HG03175 (cell line): Measurements from ENCODE around the gene RPL32.
"Not testable (repeated sequence)": the region's sequence is repeated elsewhere in the genome, so short reads cannot be mapped to it uniquely, and the experiment has no call there.

Experiments
- ATAC-seq: cut with Tn5 transposase; IDR thresholded peaks from one replicate; pipeline ENCODE4 v1.9.1; 2021; ENCODE audit warnings: mild to moderate bottlenecking, moderate library complexity; ENCODE audit not compliant: unreplicated experiment

The RPL32 gene

GRCh38 chr3:12868039-12869034, 27.0 kb upstream of the RPL32 start:
- peak; percentile 54 for ATAC-seq

- no peak for ATAC-seq
Measured at GRCh38 chr3:12866836-12867235, 25.5 kb upstream of the RPL32 start.

- no peak for ATAC-seq
Measured at GRCh38 chr3:12865271-12865670, 23.9 kb upstream of the RPL32 start.

- no peak for ATAC-seq
Measured at GRCh38 chr3:12862387-12862786, 21.0 kb upstream of the RPL32 start.

GRCh38 chr3:12861611-12862010, 20.2 kb upstream of the RPL32 start:
- no peak for ATAC-seq

- ATAC-seq = no peak
Measured at GRCh38 chr3:12859840-12860239, 18.5 kb upstream of the RPL32 start.

- no peak for ATAC-seq
Measured at GRCh38 chr3:12856626-12857025, 15.3 kb upstream of the RPL32 start.

GRCh38 chr3:12854565-12854964, 13.2 kb upstream of the RPL32 start:
- no peak for ATAC-seq

- not testable (repeated sequence) for ATAC-seq
Measured at GRCh38 chr3:12853847-12854246, 12.5 kb upstream of the RPL32 start.

- no peak for ATAC-seq
Measured at GRCh38 chr3:12852201-12852600, 10.8 kb upstream of the RPL32 start.

- ATAC-seq = no peak
Measured at GRCh38 chr3:12845811-12846210, 4.4 kb upstream of the RPL32 start.

- ATAC-seq = no peak
Measured at GRCh38 chr3:12842469-12842868, 1.1 kb upstream of the RPL32 start.

GRCh38 chr3:12841970-12842328, 584 bp upstream of the RPL32 start:
- ATAC-seq = peak; percentile 2

- ATAC-seq = peak; percentile 40
Measured at GRCh38 chr3:12840591-12841148, 695 bp downstream of the RPL32 start.

GRCh38 chr3:12840148-12840547, 1.2 kb downstream of the RPL32 start:
- not testable (repeated sequence) for ATAC-seq

- ATAC-seq = no peak
Measured at GRCh38 chr3:12839156-12839946, 2.0 kb downstream of the RPL32 start.

- no peak for ATAC-seq
Measured at GRCh38 chr3:12838179-12838965, 3.0 kb downstream of the RPL32 start.

GRCh38 chr3:12837295-12837986, 3.9 kb downstream of the RPL32 start:
- ATAC-seq = no peak

- ATAC-seq = no peak
Measured at GRCh38 chr3:12835052-12835665, 6.2 kb downstream of the RPL32 start.
